Esophagus muscularis mucosa (tissue), 4 donors: ENCODE results near the gene NQO1.

Experiments
- CTCF ChIP-seq, 3 experiments: fragments of 200-600 bp in 2 of 3; fragments of 450-650 bp in 1 of 3; sonication (generic) in 2 of 3; IDR thresholded peaks; one replicate each; pipeline ENCODE4 v1.5.1; 2017 to 2019; ENCODE audit warnings: antibody characterized with exemption in 3 of 3, mild to moderate bottlenecking in 2 of 3, moderate library complexity in 1 of 3
- EP300 ChIP-seq: sonication (generic); formaldehyde crosslinking; IDR thresholded peaks from one replicate; pipeline ENCODE4 v1.6.1; 2017; ENCODE audit warnings: antibody characterized with exemption
- POLR2A ChIP-seq: fragments of 450-650 bp; IDR thresholded peaks from one replicate; pipeline ENCODE4 v1.6.1; 2017; ENCODE audit warnings: antibody characterized with exemption, moderate library complexity, mild to moderate bottlenecking, low read depth
- POLR2AphosphoS5 ChIP-seq, 2 donors: sonication (generic); formaldehyde crosslinking; IDR thresholded peaks; one replicate each; pipeline ENCODE4 v1.6.1; 2017; ENCODE audit warnings: antibody characterized with exemption in 2 of 2

- TF ChIP-seq EP300 (peak; percentile 14), CTCF (IDR thresholded peaks at IDR 0.05) (peak in 1 of 3 experiments; percentile 12), POLR2A (peak; percentile 39), POLR2AphosphoS5 (IDR thresholded peaks at IDR 0.05) (peak in 1 of 2 donors; percentile 82)
These were observed 35.8 kb upstream of the NQO1 start, which contains the start of gene WWP2 for GRCh38 chr16:69761983-69762813.
